K562 (cell line): Measurements from ENCODE around the gene TMEM131L. TPM values are rescaled to one million over a fixed set of nuclear protein-coding genes. Genes with fewer than 3 reads are reported as not detected.

ENCODE experiments used
- ARID1B ChIP-seq: fragments of 450-650 bp; IDR thresholded peaks from 2 replicates; pipeline ENCODE4 v1.6.1; 2016; ENCODE audit warnings: antibody characterized with exemption, mild to moderate bottlenecking, inconsistent platforms
- DNMT1 ChIP-seq: fragments of 450-650 bp; IDR thresholded peaks from 2 replicates; pipeline ENCODE4 v1.6.1; 2016; ENCODE audit warnings: antibody characterized with exemption, mild to moderate bottlenecking
- E2F3 ChIP-seq: fragments of 250-450 bp; sonication (Bioruptor Pico); IDR thresholded peaks from 2 replicates; pipeline ENCODE4 v1.4.0; 2020; ENCODE audit warnings: mild to moderate bottlenecking
- EP300 ChIP-seq: IDR thresholded peaks from 2 replicates; pipeline ENCODE4 v1.6.1; 2012; ENCODE audit warnings: low read length, improper control_type of control experiment
- GATAD2B ChIP-seq: fragments of 450-650 bp; IDR thresholded peaks from 2 replicates; pipeline ENCODE4 v1.6.1; 2017; ENCODE audit warnings: mild to moderate bottlenecking, borderline replicate concordance
- HBP1 ChIP-seq: fragments of 450-650 bp; formaldehyde crosslinking; IDR thresholded peaks from 2 replicates; pipeline ENCODE4 v1.4.0; 2022; ENCODE audit warnings: missing genetic modification characterization
- IRF9 ChIP-seq: fragments of 450-650 bp; IDR thresholded peaks from 2 replicates; pipeline ENCODE4 v1.6.1; 2016; ENCODE audit warnings: missing biosample characterization, missing genetic modification characterization
- KAT2B ChIP-seq: IDR thresholded peaks from one replicate; pipeline ENCODE4 v1.6.1; 2012; ENCODE audit warnings: low read depth, mild to moderate bottlenecking, control low read depth, inconsistent platforms, low read length, moderate library complexity
- MEF2D ChIP-seq: conservative IDR thresholded peaks from 2 replicates; pipeline ENCODE4 v1.6.1; 2016; ENCODE audit warnings: low read depth, missing genetic modification characterization, missing compliant biosample characterization
- MTA1 ChIP-seq: fragments of 450-650 bp; IDR thresholded peaks from 2 replicates; pipeline ENCODE4 v1.6.1; 2017; ENCODE audit warnings: borderline replicate concordance
- PHB ChIP-seq: fragments of 250-450 bp; sonication (Bioruptor Pico); IDR thresholded peaks from 2 replicates; pipeline ENCODE4 v1.5.0; 2021
- REST ChIP-seq, 2 experiments: fragments of 450-650 bp; formaldehyde crosslinking in 1 of 2; IDR thresholded peaks; 2 replicates each; pipeline versions ENCODE4 v1.4.0 to v1.6.1; 2014 to 2020; ENCODE audit warnings: mild to moderate bottlenecking in 2 of 2, borderline replicate concordance in 1 of 2, low read depth in 1 of 2
- RHOXF2B ChIP-seq: fragments of 250-450 bp; sonication (Bioruptor Pico); conservative IDR thresholded peaks from 2 replicates; pipeline ENCODE4 v1.5.1; 2021
- SOX6 ChIP-seq: fragments of 450-650 bp; IDR thresholded peaks from 2 replicates; pipeline ENCODE4 v1.6.1; 2014; ENCODE audit warnings: mild to moderate bottlenecking
- ZNF134 ChIP-seq: fragments of 250-450 bp; sonication (Bioruptor Pico); conservative IDR thresholded peaks from 2 replicates; pipeline ENCODE4 v1.4.0; 2020
- ZNF239 ChIP-seq: fragments of 250-450 bp; sonication (Bioruptor Pico); IDR thresholded peaks from 2 replicates; pipeline ENCODE4 v1.4.0; 2020; ENCODE audit warnings: mild to moderate bottlenecking
- ZNF24 ChIP-seq: fragments of 450-650 bp; IDR thresholded peaks from 2 replicates; pipeline ENCODE4 v1.6.1; 2016
- ZNF3 ChIP-seq: fragments of 250-450 bp; sonication (Bioruptor Pico); IDR thresholded peaks from 2 replicates; pipeline ENCODE4 v1.5.0; 2021; ENCODE audit warnings: mild to moderate bottlenecking, moderate library complexity
- ZNF561 ChIP-seq: fragments of 450-650 bp; formaldehyde crosslinking; conservative IDR thresholded peaks from 2 replicates; pipeline ENCODE4 v1.4.0; 2020; ENCODE audit warnings: mild to moderate bottlenecking, moderate library complexity
- ZNF707 ChIP-seq: fragments of 250-450 bp; sonication (Bioruptor Pico); conservative IDR thresholded peaks from 2 replicates; pipeline ENCODE4 v1.8.0; 2022; ENCODE audit warnings: inconsistent platforms, mild to moderate bottlenecking, moderate library complexity
- polyA plus RNA-seq, 8 experiments: library from polyadenylated mRNA; depleted of rRNA in 4 of 8; stranded (reverse) in 5 of 8; unstranded in 3 of 8; fragments of >200 nt; fragmentation: Nextera tagmentation in 2 of 8; fragmentation: Illumina TruSeq in 1 of 8; extraction: Ambion mirVana in 2 of 8; extraction: Trizol in 1 of 8; gene quantifications; 2 replicates each; pipeline versions ENCODE4 v1.2.1 to v1.2.3, GENCODE V29; 2011 to 2014; ENCODE audit warnings: inconsistent platforms in 1 of 8, missing spikeins in 1 of 8
- total RNA-seq, 7 experiments: library from RNA; depleted of rRNA in 6 of 7; stranded (reverse); fragments of >200 nt in 6 of 7; fragmentation: Illumina TruSeq in 2 of 7; extraction: Trizol in 2 of 7; gene quantifications; 2 replicates each; pipeline versions ENCODE4 v1.2.1 to v1.2.3, GENCODE V29; 2011 to 2021; ENCODE audit warnings: low replicate concordance in 1 of 7

Gene TMEM131L
- total and polyA plus RNA-seq, 9 of the 15 experiments (the other 6 are each of a cell fraction or from before 2014, with no cell fraction given), result 1.2 to 20.8 (median 12.9) TPM

- TF ChIP-seq REST (IDR thresholded peaks at IDR 0.05; ENCODE audit: borderline replicate concordance) (no peak; the same call in 1 of the 2 replicates), REST (CRISPR knock-in tag; IDR thresholded peaks at IDR 0.05; ENCODE audit: low read depth) (no peak), SOX6 (peak; percentile 78), MEF2D (tag) (no peak), DNMT1 (no peak), ZNF3 (CRISPR knock-in tag) (no peak), ZNF134 (no peak), HBP1 (CRISPR knock-in tag) (no peak), MTA1 (no peak), ZNF707 (no peak), RHOXF2B (CRISPR knock-in tag) (no peak), ZNF24 (no peak), EP300 (peak; percentile 91), PHB (CRISPR knock-in tag) (no peak), ARID1B (peak; percentile 96), GATAD2B (peak; percentile 54), ZNF239 (CRISPR knock-in tag) (no peak), IRF9 (no peak), E2F3 (no peak), KAT2B (no peak), ZNF561 (CRISPR knock-in tag) (no peak)
Observed at GRCh38 chr4:153464068-153464467, 2.1 kb upstream of the TMEM131L start (continued).
